Measurements from ENCODE around the gene TBC1D5. TPM values are rescaled to one million over a fixed set of nuclear protein-coding genes. Genes with fewer than 3 reads are reported as not detected.

The TBC1D5 gene
- total RNA-seq, 1 experiment from 2014 or later, result 36.4 TPM

DNA sequence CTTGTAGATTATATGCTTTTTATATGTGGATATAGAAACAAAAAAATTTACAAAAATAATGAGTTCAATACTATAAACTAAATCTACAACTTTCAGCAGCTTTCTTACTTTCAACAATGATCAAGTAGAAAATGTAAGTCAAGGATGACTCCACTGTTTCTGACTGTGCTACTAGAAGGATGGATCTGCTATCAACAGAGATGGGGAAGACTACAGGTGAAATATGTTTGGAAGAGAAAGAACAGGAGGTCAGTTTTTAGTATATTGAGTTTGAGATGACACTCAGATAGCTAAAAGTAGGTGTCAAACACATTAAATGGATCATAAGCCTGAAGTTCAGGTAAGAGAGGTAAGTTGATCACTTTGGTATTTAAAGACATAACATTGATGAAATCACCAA, 107.5 kb downstream of the TBC1D5 start:
- ChIA-PET POLR2A (no interaction called here), CTCF (no interaction called here)
- Mint-ChIP-seq H3K27me3 (ENCODE audit: insufficient read depth, unreplicated experiment) (no peaks in the 10 kb centered on the region), H3K9me3 (ENCODE audit: unreplicated experiment) (no peaks in the 10 kb centered on the region), H3K4me3 (ENCODE audit: unreplicated experiment) (no peak overlapping the region), H3K27ac (ENCODE audit: unreplicated experiment) (no peak overlapping the region), H3K36me3 (ENCODE audit: insufficient read depth, unreplicated experiment) (no peaks in the 10 kb centered on the region), H3K4me1 (ENCODE audit: low read depth, unreplicated experiment) (peaks cover 7% of the 10 kb centered on the region)
- no peak for TF ChIP-seq CTCF (IDR thresholded peaks at IDR 0.05; ENCODE audit: insufficient read depth in 1 of 2, low read depth in 1 of 2, low read length in 1 of 2, severe bottlenecking in 1 of 2, unreplicated experiment in 1 of 2)
- H3K9me3 ChIP-seq, result no peaks in the 10 kb centered on the region
- no TSS peak for BruUV-seq (replicated peaks)
- no peak for DNase-seq
- H3K27me3 ChIP-seq (replicated peaks; ENCODE audit: control insufficient read depth, insufficient read depth, low read length), result no peaks in the 10 kb centered on the region
- no peak overlapping the region for H3K4me3 ChIP-seq (ENCODE audit: low read depth, low read length)
- intact Hi-C loops (cut with micrococcal nuclease; ENCODE audit: unreplicated experiment), result no loop called here
- peaks cover 11% of the 10 kb centered on the region for H3K4me1 ChIP-seq
- H3K36me3 ChIP-seq (ENCODE audit: control insufficient read depth, insufficient read depth, low read length), result no peaks in the 10 kb centered on the region

DNA sequence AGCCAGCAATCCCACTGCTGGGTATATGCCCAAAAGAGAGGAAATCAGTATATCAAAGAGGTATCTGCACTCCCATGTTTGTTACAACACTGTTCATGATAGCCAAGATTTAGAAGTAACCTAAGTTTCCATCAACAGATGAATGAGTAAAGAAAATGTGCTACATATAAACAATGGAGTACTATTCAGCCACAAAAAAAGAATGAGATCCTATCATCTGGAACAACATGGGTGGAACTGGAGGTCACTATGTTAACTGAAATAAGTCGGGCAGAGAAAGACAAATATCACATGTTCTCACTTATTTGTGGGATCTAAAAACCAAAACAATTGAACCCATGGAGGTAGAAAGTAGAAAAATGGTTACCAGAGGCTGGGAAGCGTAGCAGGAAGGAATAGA, 108.2 kb downstream of the TBC1D5 start:
- no peaks in the 10 kb centered on the region for H3K9me3 Mint-ChIP-seq (ENCODE audit: unreplicated experiment)
- intact Hi-C loops (cut with micrococcal nuclease; ENCODE audit: unreplicated experiment), result no loop called here
- Histone ChIP-seq H3K9me3 (no peaks in the 10 kb centered on the region), H3K4me3 (ENCODE audit: low read depth, low read length) (no peak overlapping the region), H3K27me3 (replicated peaks; ENCODE audit: control insufficient read depth, insufficient read depth, low read length) (no peaks in the 10 kb centered on the region), H3K36me3 (ENCODE audit: control insufficient read depth, insufficient read depth, low read length) (no peaks in the 10 kb centered on the region), H3K4me1 (peaks cover 3% of the 10 kb centered on the region; the same call in 1 of the 2 replicates)
- CTCF ChIA-PET, result no interaction called here
- no peak overlapping the region for H3K27ac Mint-ChIP-seq (ENCODE audit: unreplicated experiment)
- no peak for DNase-seq
- TF ChIP-seq CTCF (IDR thresholded peaks at IDR 0.05; ENCODE audit: insufficient read depth in 1 of 2, low read depth in 1 of 2, low read length in 1 of 2, severe bottlenecking in 1 of 2, unreplicated experiment in 1 of 2), result no peak
- H3K4me1 Mint-ChIP-seq (ENCODE audit: low read depth, unreplicated experiment), result no peaks in the 10 kb centered on the region
- POLR2A ChIA-PET, result no interaction called here
- no peak overlapping the region for H3K4me3 Mint-ChIP-seq (ENCODE audit: unreplicated experiment)
- H3K36me3 Mint-ChIP-seq (ENCODE audit: insufficient read depth, unreplicated experiment), result no peaks in the 10 kb centered on the region
- BruUV-seq (replicated peaks), result no TSS peak
- H3K27me3 Mint-ChIP-seq (ENCODE audit: insufficient read depth, unreplicated experiment), result no peaks in the 10 kb centered on the region

- Histone ChIP-seq H3K36me3 (ENCODE audit: control insufficient read depth, insufficient read depth, low read length) (no peaks in the 10 kb centered on the region), H3K9me3 (no peaks in the 10 kb centered on the region), H3K4me1 (no peaks in the 10 kb centered on the region), H3K4me3 (ENCODE audit: low read depth, low read length) (no peak overlapping the region), H3K27me3 (replicated peaks; ENCODE audit: control insufficient read depth, insufficient read depth, low read length) (no peaks in the 10 kb centered on the region)
- ChIA-PET POLR2A (no interaction called here), CTCF (no interaction called here)
- no peak for TF ChIP-seq CTCF (IDR thresholded peaks at IDR 0.05; ENCODE audit: insufficient read depth in 1 of 2, low read depth in 1 of 2, low read length in 1 of 2, severe bottlenecking in 1 of 2, unreplicated experiment in 1 of 2)
- intact Hi-C loops (cut with micrococcal nuclease; ENCODE audit: unreplicated experiment), result no loop called here
- Mint-ChIP-seq H3K4me1 (ENCODE audit: low read depth, unreplicated experiment) (no peaks in the 10 kb centered on the region), H3K9me3 (ENCODE audit: unreplicated experiment) (no peaks in the 10 kb centered on the region), H3K27me3 (ENCODE audit: insufficient read depth, unreplicated experiment) (no peaks in the 10 kb centered on the region), H3K27ac (ENCODE audit: unreplicated experiment) (no peak overlapping the region), H3K36me3 (ENCODE audit: insufficient read depth, unreplicated experiment) (no peaks in the 10 kb centered on the region), H3K4me3 (ENCODE audit: unreplicated experiment) (no peak overlapping the region)
- DNase-seq, result no peak
- BruUV-seq (replicated peaks), result no TSS peak
Observed at GRCh38 chr3:17632401-17633100, 109.9 kb downstream of the TBC1D5 start.
